HG02759 (cell line): ENCODE measurements around the gene DSN1.
A peak's percentile ranks its signal among the peaks of the same experiment; 100 is the strongest.
"Not testable (repeated sequence)": the region's sequence is repeated elsewhere in the genome, so short reads cannot be mapped to it uniquely, and the experiment has no call there.

ENCODE experiments used
- ATAC-seq: cut with Tn5 transposase; IDR thresholded peaks from one replicate; pipeline ENCODE4 v1.9.1; 2021; ENCODE audit warnings: mild to moderate bottlenecking, moderate library complexity; ENCODE audit not compliant: unreplicated experiment

The DSN1 gene, protein sequence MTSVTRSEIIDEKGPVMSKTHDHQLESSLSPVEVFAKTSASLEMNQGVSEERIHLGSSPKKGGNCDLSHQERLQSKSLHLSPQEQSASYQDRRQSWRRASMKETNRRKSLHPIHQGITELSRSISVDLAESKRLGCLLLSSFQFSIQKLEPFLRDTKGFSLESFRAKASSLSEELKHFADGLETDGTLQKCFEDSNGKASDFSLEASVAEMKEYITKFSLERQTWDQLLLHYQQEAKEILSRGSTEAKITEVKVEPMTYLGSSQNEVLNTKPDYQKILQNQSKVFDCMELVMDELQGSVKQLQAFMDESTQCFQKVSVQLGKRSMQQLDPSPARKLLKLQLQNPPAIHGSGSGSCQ

GRCh38 chr20:36773597-36774390 is at the start of gene DSN1:
Gene DSN1, minus strand, starts transcription at chr20:36773763. Its CDS starts 2,305 bp downstream, at chr20:36771458.
- peak; percentile 87 for ATAC-seq

- no peak for ATAC-seq
Observed at GRCh38 chr20:36823121-36823520, 49.6 kb upstream of the DSN1 start.

DNA sequence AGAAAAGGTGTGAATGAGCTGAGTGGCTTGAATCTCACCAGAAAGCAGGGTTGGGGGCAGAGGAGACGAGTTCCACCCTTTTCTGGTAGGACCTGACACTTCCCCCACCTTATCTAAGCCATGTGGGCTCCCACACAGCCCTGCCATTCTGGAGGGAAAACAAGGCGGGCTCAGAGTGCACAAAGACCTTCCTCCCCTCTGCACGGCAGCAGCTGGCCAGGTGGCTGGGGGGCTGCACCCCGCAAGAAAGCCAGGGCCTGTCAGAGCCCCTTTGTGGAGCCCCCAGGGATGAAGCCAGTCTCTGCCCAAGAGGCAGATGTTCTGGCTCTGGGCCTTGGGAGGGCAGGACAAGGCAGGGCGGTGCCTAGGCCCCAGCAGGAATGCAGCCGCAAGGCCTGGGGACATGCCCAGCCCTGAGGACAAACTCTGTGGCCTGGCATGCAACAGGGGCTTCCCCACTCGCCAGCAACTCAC is 48.4 kb upstream of the DSN1 start:
- ATAC-seq: no peak

DNA sequence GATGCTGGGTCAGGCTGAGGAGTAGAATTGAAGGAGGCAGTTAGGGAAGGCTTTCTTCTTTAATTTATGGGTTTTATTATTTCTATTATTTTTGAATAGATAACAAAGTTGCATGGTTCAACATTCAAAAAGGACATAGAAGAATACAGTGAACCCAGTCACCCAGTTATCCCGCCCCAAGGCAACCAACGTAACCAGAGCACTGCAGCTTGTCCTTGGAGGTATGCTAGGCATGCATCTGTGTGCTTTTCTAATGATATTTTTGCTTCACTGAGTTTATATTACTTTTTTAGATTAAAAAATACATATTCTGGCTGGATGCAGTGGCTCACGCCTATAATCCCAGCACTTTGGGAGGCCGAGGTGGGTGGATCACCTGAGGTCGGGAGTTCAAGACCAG is 47.4 kb upstream of the DSN1 start:
- no peak for ATAC-seq

- ATAC-seq: no peak
Observed at GRCh38 chr20:36820073-36820472, 46.5 kb upstream of the DSN1 start.

DNA sequence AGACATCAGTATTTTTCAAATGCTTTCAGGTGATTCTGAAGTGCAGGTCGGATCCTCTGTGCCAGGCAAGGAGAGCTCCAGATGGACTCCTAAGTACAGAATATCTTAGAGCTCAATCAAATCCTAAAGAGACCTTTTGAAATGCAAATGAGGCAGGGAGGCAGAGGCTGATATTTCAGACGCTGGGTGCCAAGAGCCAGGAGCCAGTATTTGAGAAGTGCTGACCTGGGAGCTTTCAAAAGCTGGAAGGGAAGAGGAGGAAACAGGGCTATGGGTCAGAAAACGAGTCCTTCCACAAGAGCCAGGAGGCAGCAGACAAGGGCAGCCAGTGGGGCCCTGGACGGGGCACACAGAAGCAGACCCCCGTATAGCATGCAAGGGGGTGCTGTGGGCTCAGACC is 46.1 kb upstream of the DSN1 start:
- no peak for ATAC-seq

DNA sequence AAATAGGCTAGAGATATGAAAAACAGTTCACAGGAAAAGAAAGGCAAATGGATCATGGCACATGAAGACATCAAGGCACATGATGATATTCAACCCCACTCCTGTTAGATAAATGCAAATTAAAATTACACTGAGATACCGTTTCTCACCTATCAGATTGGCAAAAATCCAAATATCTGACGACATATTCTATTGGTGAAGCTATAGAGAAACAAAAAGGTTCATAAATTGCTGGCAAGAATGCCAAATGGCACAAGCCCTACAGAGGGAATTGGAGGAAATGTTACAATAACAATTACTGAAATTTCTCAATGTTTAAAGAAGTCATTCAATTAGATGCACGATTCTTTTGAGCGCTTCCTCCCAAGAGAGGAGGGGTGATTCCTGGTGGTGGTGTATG is 45.3 kb upstream of the DSN1 start:
- ATAC-seq: no peak

DNA sequence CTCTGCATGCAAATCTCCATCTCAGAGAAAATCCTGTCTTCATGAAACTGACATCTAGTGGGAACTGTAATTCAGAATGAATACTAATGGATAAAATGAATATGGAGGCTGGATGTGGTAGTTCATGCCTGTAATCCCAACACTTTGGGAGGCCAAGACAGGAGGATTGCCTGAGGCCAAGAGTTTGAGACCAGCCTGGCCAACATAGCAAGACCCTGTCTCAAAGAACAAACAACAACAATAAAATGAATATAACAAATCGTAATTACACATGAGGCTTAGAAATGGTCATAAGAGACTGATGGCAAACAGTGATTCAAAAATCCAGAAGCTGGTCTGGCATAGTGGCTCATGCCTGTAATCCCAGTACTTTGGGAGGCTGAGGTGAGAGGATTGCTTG is 44.6 kb upstream of the DSN1 start:
- ATAC-seq: no peak

DNA sequence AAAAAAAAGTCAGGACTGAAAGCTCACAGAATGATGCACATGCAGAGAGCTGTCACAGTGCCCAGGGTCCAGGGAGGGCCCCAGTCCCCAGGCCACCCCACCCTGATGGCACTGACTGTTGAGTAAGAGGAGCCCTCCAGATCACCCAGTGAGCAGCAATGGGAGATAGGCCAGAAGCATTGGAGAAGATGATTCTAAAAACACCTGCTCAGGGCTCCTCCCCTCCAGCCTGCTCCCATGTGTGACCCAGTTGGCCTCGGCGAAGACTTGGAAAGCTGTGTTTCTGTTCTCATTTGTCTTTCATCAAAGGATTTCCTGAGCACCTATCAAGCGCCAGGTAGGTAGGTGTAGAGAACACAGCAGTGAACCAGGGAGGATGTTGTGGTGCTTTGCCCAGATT is 43.9 kb upstream of the DSN1 start:
- ATAC-seq: no peak

DNA sequence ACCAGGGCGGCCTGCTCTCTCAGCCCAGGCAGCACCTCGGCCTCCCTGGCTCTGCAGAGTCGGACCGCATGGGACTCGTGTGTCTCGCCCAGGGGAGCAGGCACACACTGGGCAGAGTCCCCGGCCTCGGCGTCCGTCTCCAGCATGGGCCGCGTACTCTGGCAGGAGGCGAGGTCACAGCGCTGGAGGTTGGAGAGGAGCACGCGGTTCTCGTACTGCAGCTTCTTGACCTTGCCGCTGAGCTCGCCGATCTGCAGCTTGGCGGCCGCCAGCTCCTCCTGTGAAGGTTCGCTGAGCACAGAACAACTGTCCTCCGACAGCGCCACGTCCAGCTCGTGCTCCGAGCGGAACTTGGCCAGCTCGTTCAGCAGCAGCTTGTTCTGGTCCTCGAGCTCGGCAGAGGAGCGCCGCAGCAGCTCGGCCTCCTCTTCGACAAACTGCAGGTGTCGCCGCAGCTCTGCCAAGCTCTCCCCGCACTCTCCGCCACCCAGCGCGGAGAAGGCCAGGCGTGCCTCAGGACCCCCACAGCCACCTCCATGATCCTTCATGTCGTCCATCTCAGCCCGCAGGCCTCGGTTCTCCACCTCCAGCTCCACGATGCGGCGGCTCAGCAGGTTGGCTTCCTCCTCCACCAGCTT is 42.0 kb upstream of the DSN1 start:
- no peak for ATAC-seq

- no peak for ATAC-seq
Observed at GRCh38 chr20:36812594-36813463, 39.3 kb upstream of the DSN1 start.

DNA sequence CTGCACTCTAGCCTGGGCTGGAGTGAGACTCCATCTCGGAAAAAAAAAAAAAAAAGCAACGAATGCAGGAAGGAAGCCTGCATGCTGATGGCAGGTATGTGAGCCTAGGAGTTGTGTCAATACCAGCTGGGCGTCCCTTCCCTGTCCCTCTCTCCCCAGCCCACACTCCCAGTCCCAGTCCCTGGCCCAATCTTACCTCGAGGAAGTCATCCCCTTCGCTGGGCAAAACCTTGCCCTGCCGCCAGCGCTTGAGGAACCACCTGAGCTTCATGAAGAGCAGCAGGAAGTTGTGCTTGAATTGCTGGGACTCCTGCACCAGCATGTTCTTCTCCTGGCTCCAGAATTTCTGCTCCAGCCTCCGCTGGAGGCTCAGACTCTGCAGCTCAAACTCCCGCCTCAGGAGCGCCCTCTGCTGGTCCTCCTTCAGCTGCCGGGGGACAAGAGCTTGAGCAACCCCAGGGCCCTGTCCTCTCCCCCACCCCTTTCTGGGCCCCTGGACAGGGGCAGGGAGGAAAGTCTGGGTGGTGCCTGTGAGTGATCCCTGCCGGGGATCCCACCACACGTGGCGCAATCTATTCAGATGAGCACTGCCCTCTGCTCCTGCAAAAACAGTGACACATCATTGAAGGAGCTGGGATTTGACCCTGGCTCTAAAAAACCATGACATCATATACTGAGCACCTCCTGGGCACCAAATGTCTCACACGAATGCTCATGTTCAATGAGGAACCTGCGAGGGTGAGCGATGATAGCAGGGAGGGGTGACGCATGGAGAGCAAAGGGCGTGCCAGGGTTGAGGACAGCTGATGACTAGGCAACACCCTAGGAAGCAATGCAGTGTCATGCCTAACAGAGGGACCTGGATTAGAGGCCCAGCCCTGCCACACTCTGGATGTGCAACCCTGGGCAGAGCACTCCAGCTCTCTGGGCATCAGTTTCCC is 35.0 kb upstream of the DSN1 start:
- no peak for ATAC-seq

DNA sequence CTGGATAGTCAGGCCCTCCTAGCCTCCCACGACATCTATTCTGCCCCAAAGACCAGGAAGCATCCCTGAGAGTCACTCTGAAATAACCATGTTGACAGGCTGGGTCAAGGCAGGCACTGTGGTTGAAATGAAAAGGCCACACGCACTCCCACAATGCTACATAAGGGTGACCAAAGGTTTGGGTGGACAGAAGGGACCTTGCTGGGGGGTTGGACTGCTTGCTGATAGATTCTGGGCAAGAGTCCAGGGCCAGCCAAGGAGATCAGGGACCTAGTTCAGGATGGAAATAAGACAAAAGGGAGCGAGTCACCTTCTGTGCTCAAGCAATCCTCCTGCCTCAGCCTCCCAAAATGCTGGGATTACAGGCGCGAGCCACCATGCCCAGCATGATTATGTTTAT is 32.5 kb upstream of the DSN1 start:
- ATAC-seq: no peak

- ATAC-seq: no peak
Observed at GRCh38 chr20:36805396-36805795, 31.8 kb upstream of the DSN1 start.

GRCh38 chr20:36804425-36804824 is 30.9 kb upstream of the DSN1 start:
- no peak for ATAC-seq

GRCh38 chr20:36802326-36803222 is 29.0 kb upstream of the DSN1 start:
- ATAC-seq: no peak

GRCh38 chr20:36800410-36800809 is 26.8 kb upstream of the DSN1 start:
- ATAC-seq: no peak

DNA sequence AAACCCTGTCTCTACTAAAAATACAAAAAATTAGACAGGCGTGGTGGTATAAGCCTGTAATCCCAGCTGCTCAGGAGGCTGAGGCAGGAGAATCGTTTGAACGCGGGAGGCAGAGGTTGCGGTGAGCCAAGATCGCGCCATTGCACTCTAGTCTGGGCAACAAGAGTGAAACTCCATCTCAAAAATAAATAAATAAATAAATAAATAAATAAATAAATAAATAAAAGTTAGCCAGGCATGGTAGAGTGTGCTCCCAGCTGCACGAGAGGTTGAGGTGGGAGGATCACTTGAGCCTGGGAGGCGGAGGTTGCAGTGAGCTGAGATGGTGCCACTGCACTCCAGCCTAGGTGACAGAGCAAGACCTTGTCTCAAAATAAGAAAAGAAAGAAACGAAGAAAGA is 25.8 kb upstream of the DSN1 start:
- not testable (repeated sequence) for ATAC-seq

DNA sequence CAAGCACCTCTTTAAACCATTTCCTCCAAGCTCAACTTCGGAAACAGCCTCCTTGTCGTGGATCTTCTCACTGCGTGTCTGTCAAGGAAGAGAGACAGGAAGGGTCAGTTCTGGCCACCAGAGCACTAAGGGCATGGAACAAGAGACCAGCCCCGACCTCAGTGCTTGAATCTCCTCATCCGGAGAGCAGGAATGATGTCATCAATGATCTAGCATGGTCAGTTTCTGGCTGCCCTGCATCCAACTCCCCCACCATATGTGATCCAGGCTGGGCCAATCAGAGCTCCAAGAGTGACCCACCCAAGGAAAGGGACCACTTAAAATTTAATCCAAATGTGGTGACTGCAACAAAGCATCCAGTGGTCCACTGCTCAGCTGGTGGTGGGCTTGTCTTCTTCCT is 23.3 kb upstream of the DSN1 start:
- ATAC-seq: no peak
